Adrenal gland (tissue), 12 donors: Measurements from ENCODE around the gene COL25A1. TPM values are rescaled to one million over a fixed set of nuclear protein-coding genes. Genes with fewer than 3 reads are reported as not detected.
"Not testable (repeated sequence)": the region's sequence is repeated elsewhere in the genome, so short reads cannot be mapped to it uniquely, and the experiment has no call there.

Experiments used
- DNase-seq, 7 donors: peaks; one replicate each; pipeline ENCODE4 v3.0.0-alpha.2; 2019 to 2020
- H3K27ac ChIP-seq, 5 donors: fragments of 200-600 bp; sonication (generic) in 4 of 5; 1 replicate in 3 of 5; 2 replicates in 2 of 5; pipeline versions ENCODE4 v1.5.1 to v1.8.0; 2016 to 2020; ENCODE audit warnings: mild to moderate bottlenecking in 1 of 5
- H3K27me3 ChIP-seq: fragments of 200-600 bp; 2 replicates; pipeline ENCODE4 v1.8.0; 2021
- H3K36me3 ChIP-seq, 2 donors: fragments of 200-600 bp; replicated peaks in 1 of 2; 1 replicate in 1 of 2; 2 replicates in 1 of 2; pipeline versions ENCODE4 v1.5.1 to v1.8.0; 2018 to 2022
- H3K4me1 ChIP-seq, 2 donors: fragments of 200-600 bp; replicated peaks in 1 of 2; 1 replicate in 1 of 2; 2 replicates in 1 of 2; pipeline versions ENCODE4 v1.5.1 to v1.8.0; 2018 to 2021
- H3K4me3 ChIP-seq, 4 donors: fragments of 200-600 bp; sonication (generic) in 3 of 4; one replicate each; pipeline ENCODE4 v1.5.1; 2016 to 2018
- H3K9me3 ChIP-seq, 3 donors: fragments of 200-600 bp; sonication (generic) in 1 of 3; replicated peaks in 1 of 3; 1 replicate in 2 of 3; 2 replicates in 1 of 3; pipeline versions ENCODE4 v1.5.1 to v1.8.0; 2016 to 2021
- CTCF ChIP-seq, 6 experiments: fragments of 450-650 bp in 4 of 6; fragments of 200-600 bp in 2 of 6; sonication (generic) in 1 of 6; IDR thresholded peaks; 1 replicate in 5 of 6; 2 replicates in 1 of 6; pipeline versions ENCODE4 v1.5.1 to v1.8.0; 2016 to 2021; ENCODE audit warnings: antibody characterized with exemption in 6 of 6, mild to moderate bottlenecking in 2 of 6, moderate library complexity in 1 of 6
- POLR2A ChIP-seq, 2 donors: fragments of 450-650 bp; IDR thresholded peaks; one replicate each; pipeline ENCODE4 v1.6.1; 2017; ENCODE audit warnings: antibody characterized with exemption in 2 of 2, mild to moderate bottlenecking in 2 of 2, moderate library complexity in 1 of 2
- WGBS, 4 donors: extraction: QIAGEN DNeasy Blood & Tissue Kit in 2 of 4; methylation state at CpG; one replicate each; pipeline versions ENCODE4 v1.1.5 to v1.1.7; 2013 to 2017; 5-methylcytosine and 5-hydroxymethylcytosine counted together
- intact Hi-C, 2 donors: fragments of 100-400 bp; cut with DNase I; formaldehyde crosslinking; loops; one replicate each; pipeline versions ENCODE4 v1.14.1 to v1.15.0; 2022 to 2023
- polyA plus RNA-seq, 3 donors: library from polyadenylated mRNA; stranded (reverse); fragments of 200-250 nt in 2 of 3; fragments of 350-450 nt in 1 of 3; fragmentation: Illumina TruSeq in 1 of 3; extraction: RNeasy Lipid Tissue Mini Kit (QIAGEN cat#74804) in 1 of 3; gene quantifications; one replicate each; pipeline ENCODE4 v1.2.3, GENCODE V29; 2013 to 2014
- total RNA-seq, 9 donors: library from RNA; depleted of rRNA in 4 of 9; stranded (reverse); fragments of >200 nt in 4 of 9; fragments of 120-200 nt in 1 of 9; fragmentation: NEBNext Ultra II Directional in 1 of 9; extraction: Animal tissue kit (Norgen Biotek cat#: 25700) in 1 of 9; gene quantifications; one replicate each; pipeline versions ENCODE4 v1.1.0 to v1.2.4, GENCODE V29; 2013 to 2023
- donor health status: healthy with polysubstance abuse.
- donor health status: Bipolar disorder and iron deficiency.
- donor health status: DM: yes; HTN: yes; CAD: no.
- donor health status: DM: no; HTN: no; CAD: no.
- donor health status: DM: no; HTN: no; CAD: no.
- donor health status: DM: yes; HTN: yes; CAD: no.

The COL25A1 gene
- total and polyA plus RNA-seq, 12 donors: 0.05 to 2.1 (median 0.47) TPM

GRCh38 chr4:108988464-108989195 lies 313.8 kb downstream of the COL25A1 start:
- Histone ChIP-seq H3K27ac (no peak overlapping the region), H3K9me3 (no peaks in the 10 kb centered on the region), H3K36me3 (no peaks in the 10 kb centered on the region), H3K4me3 (no peak overlapping the region), H3K27me3 (no peaks in the 10 kb centered on the region), H3K4me1 (no peaks in the 10 kb centered on the region)
- no peak for TF ChIP-seq POLR2A (IDR thresholded peaks at IDR 0.05)
- TF ChIP-seq CTCF (IDR thresholded peaks at IDR 0.05): no peak
- no peak for DNase-seq
- 68 to 74% (median 71%) methylated on average over 4 to 5 of the region's 5 CpGs for WGBS, 4 donors
- intact Hi-C loops: no loop called here

- H3K27me3 ChIP-seq, H3K36me3 ChIP-seq, H3K27ac ChIP-seq, H3K4me1 ChIP-seq, H3K9me3 ChIP-seq, H3K4me3 ChIP-seq, intact Hi-C loops, DNase-seq: not testable (repeated sequence)
- WGBS, 4 donors: 90 to 97% (median 95%) methylated on average over 2 to 30 of the region's 30 CpGs
Observed at GRCh38 chr4:108984495-108984894, 318.0 kb downstream of the COL25A1 start.

- Histone ChIP-seq H3K4me3 (no peak overlapping the region), H3K27me3 (no peaks in the 10 kb centered on the region), H3K27ac (no peak overlapping the region), H3K9me3 (no peaks in the 10 kb centered on the region), H3K36me3 (no peaks in the 10 kb centered on the region), H3K4me1 (no peaks in the 10 kb centered on the region)
- intact Hi-C loops: no loop called here
- no peak for DNase-seq
- 75 to 82% (median 77%) methylated on average over 6 of the region's 6 CpGs for WGBS, 4 donors
- TF ChIP-seq CTCF (IDR thresholded peaks at IDR 0.05) (no peak), POLR2A (IDR thresholded peaks at IDR 0.05) (no peak)
Observed at GRCh38 chr4:108982402-108983185, 319.9 kb downstream of the COL25A1 start.

- WGBS, 4 donors: 76 to 85% (median 80%) methylated on average over 10 of the region's 10 CpGs
- Histone ChIP-seq H3K4me1 (no peaks in the 10 kb centered on the region), H3K27me3 (no peaks in the 10 kb centered on the region), H3K36me3 (no peaks in the 10 kb centered on the region), H3K4me3 (no peak overlapping the region), H3K9me3 (no peaks in the 10 kb centered on the region), H3K27ac (no peak overlapping the region)
- DNase-seq: no peak
- intact Hi-C loops: no loop called here
- TF ChIP-seq CTCF (IDR thresholded peaks at IDR 0.05) (no peak), POLR2A (IDR thresholded peaks at IDR 0.05) (no peak)
Observed at GRCh38 chr4:108980455-108981239, 321.8 kb downstream of the COL25A1 start.
